IPS-18a (cell line): Measurements from ENCODE around the gene SPINT3.
"Not testable (repeated sequence)": the region's sequence is repeated elsewhere in the genome, so short reads cannot be mapped to it uniquely, and the experiment has no call there.

Experiments used
- H3K27ac ChIP-seq: one replicate; pipeline ENCODE4 v1.5.1; 2013; ENCODE audit warnings: low read length
- H3K27me3 ChIP-seq: one replicate; pipeline ENCODE4 v1.6.1; 2013; ENCODE audit warnings: mild to moderate bottlenecking, low read length; ENCODE audit not compliant: control insufficient read depth, insufficient read depth
- H3K36me3 ChIP-seq: one replicate; pipeline ENCODE4 v1.6.1; 2013; ENCODE audit warnings: low read depth, low read length; ENCODE audit not compliant: control insufficient read depth
- H3K4me1 ChIP-seq: one replicate; pipeline ENCODE4 v1.6.1; 2013; ENCODE audit warnings: low read depth, low read length; ENCODE audit not compliant: control insufficient read depth
- H3K4me3 ChIP-seq: one replicate; pipeline ENCODE4 v1.5.1; 2013; ENCODE audit warnings: low read length
- H3K9ac ChIP-seq: one replicate; pipeline ENCODE4 v1.6.1; 2013; ENCODE audit warnings: mild to moderate bottlenecking, low read length, moderate library complexity
- H3K9me3 ChIP-seq: one replicate; pipeline ENCODE4 v1.6.1; 2013; ENCODE audit warnings: low read depth, low read length; ENCODE audit not compliant: control insufficient read depth

SPINT3 gene

DNA sequence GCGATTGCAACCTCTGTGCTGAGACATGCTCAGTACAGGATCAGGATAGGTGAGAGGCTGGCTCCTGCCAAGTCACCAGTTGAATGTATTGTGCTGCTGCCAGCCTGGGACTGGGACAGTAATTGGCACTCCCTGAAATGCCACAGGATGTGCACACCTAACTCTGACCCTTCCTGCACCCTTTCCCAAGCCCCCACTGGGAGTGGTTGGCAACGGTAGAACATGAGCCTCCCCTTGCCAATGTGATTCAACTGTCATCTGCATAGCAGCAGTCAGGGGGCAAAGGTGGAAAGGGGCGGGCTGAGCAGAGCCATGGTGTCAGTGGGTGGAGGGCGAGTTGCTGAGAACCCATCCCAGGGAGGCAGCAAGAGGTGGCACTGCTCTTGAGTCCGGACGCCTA, 15.4 kb downstream of the SPINT3 start:
- Histone ChIP-seq H3K36me3 (no peaks in the 10 kb centered on the region), H3K27ac (no peak overlapping the region), H3K9ac (no peak overlapping the region), H3K4me3 (no peak overlapping the region), H3K9me3 (no peaks in the 10 kb centered on the region), H3K27me3 (no peaks in the 10 kb centered on the region), H3K4me1 (no peaks in the 10 kb centered on the region)

DNA sequence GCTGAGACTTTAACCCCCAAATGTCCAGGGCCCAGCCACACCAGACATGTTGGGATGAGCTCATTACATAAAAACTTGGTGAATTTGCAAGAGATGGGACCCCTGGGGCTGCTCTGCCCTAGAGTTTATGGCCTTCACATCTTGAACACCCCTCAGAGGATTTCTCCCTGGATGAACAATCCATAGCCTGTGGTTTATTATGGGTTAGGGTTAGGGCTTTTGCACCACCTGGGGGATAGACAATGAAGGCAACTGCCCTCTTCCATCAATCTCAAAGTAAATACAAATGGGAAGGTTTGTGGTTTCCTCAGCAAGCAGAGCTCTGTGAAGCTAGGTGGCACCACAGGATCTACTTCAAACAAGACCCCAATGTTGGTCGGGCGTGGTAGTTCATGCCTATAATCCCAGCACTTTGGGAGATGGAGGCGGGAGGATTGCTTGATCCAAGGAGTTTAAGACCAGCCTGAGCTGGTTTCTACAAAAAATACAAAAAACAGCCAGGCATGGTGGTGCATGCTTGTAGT, 17.4 kb downstream of the SPINT3 start:
- no peak overlapping the region for H3K27ac ChIP-seq
- H3K9me3 ChIP-seq = no peaks in the 10 kb centered on the region
- H3K27me3 ChIP-seq = no peaks in the 10 kb centered on the region
- no peak overlapping the region for H3K9ac ChIP-seq
- H3K36me3 ChIP-seq = no peaks in the 10 kb centered on the region
- H3K4me1 ChIP-seq = no peaks in the 10 kb centered on the region
- no peak overlapping the region for H3K4me3 ChIP-seq

DNA sequence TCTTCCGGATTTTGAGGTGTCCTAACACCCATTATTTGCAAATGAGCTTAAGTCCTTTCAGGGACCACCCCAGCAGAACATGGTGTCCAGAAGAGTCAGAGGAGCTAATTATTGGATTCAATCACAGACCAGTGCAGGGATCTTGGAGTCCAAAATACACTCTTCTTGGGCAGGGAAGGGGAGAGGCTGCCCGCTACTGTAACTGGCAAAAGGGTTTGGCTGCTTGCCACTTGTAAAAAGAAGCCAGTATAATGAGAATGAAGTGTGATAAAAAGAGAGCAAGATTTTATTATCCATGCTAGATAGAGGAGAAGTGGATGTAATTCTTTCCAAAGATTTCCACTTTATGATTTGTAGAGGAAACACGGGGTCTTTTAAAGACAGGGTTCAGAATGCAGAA, 19.3 kb downstream of the SPINT3 start:
- Histone ChIP-seq H3K36me3 (no peaks in the 10 kb centered on the region), H3K4me3 (no peak overlapping the region), H3K27ac (no peak overlapping the region), H3K9ac (no peak overlapping the region), H3K4me1 (no peaks in the 10 kb centered on the region), H3K27me3 (no peaks in the 10 kb centered on the region), H3K9me3 (no peaks in the 10 kb centered on the region)

DNA sequence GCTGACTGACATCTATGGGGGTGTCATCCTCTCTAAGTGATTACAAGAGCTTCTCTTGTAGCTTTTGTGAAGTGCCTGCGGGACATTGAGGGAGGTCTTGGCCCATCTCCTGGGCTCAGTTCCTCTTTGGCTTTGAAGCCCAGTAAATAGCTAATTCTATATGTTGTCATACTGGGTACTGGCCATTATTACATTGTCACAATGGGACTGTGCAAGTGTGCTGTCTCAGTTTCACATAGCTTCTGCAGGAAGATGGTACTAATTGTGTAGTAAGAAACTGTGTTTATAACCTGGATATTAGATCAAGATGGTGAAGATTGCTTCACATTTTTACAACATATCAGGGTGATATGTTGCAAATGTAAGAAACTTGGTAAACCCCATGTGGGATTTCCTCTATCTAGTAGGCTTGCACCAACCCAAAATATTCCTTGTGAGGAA, 19.9 kb downstream of the SPINT3 start:
- Histone ChIP-seq H3K36me3 (no peaks in the 10 kb centered on the region), H3K27ac (no peak overlapping the region), H3K9ac (no peak overlapping the region), H3K4me3 (no peak overlapping the region), H3K9me3 (no peaks in the 10 kb centered on the region), H3K27me3 (no peaks in the 10 kb centered on the region), H3K4me1 (no peaks in the 10 kb centered on the region)

DNA sequence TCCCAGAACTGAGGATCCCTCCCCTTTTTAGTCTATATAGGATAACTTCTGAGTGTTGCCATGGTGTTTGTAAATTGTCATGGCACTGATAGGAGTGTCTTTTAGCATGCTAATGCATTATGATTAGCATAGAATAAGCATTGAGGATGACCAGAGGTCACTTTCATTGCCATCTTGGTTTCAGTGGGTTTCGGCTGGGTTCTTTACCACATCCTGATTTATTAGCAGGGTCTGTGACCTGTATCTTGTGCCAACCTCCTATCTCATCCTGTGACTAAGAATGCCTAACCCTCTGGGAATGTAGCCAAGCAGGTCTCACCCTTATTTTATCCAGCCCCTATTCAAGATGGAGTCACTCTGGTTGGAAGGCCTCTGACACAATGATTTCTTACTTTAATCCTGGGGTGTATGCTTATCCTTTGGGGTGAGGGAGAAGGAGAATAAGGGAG, 26.3 kb downstream of the SPINT3 start:
- Histone ChIP-seq H3K9ac (no peak overlapping the region), H3K27ac (no peak overlapping the region), H3K4me3 (no peak overlapping the region), H3K27me3 (no peaks in the 10 kb centered on the region), H3K36me3 (no peaks in the 10 kb centered on the region), H3K4me1 (no peaks in the 10 kb centered on the region), H3K9me3 (no peaks in the 10 kb centered on the region)

DNA sequence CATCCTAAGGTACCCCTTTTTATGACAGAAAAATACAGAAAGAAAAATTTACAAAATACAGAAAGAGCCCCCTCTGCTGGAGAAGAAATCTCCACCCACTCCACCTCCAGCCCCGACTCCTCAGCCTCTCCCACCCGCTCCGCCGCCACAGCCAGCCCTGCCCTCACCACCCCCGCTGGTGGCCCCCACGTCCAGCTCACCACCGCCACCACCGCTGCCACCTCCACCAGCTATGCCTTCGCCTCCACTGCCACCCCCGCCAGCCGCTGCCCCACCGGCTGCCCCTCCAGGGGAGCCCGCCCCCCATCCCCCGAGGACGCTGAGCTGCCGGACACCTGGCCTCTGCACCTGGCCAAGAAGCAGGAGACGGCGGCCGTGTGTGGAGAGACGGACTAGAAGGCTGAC, 28.2 kb downstream of the SPINT3 start:
- Histone ChIP-seq H3K27ac (no peak overlapping the region), H3K27me3 (no peaks in the 10 kb centered on the region), H3K4me1 (no peaks in the 10 kb centered on the region), H3K9me3 (no peaks in the 10 kb centered on the region), H3K36me3 (no peaks in the 10 kb centered on the region), H3K4me3 (peak overlapping the region; percentile 21), H3K9ac (no peak overlapping the region)

DNA sequence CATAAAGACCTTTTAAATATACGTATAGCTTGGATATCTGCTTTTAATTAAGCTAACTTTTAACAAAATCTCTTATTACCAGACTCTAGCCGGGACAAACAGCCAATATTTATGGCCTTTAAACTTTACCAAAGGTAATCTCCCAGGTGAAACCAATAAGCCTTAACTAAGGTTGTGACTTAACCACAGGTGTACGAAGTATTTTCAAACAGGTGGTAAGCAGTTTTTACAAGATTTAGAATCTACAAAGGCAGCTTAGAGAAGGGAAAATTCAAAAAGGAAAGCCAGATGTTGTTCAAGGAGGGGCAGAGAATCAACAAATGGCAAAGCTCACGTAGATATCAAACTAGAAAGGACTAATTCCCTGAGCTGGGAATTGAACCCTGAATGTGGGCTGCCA, 30.0 kb downstream of the SPINT3 start:
- no peaks in the 10 kb centered on the region for H3K27me3 ChIP-seq
- no peaks in the 10 kb centered on the region for H3K4me1 ChIP-seq

DNA sequence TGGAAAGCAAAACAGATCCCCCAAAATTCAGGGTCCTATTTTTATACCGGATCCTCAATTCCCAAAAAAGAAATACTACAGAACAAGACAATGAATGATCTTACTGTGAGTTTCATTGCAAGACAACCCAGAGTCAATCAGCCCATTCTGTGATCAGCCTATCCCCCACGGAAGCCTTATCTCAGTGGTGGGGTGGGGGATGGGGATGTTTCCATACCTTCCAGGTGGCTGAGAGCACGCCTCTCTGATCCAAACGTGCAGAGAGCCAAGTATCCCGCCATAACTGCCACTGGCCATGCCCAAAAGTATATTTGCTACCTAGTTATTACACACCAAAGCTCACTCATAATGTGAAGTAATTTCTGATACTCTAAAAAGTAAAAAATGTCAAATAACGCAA, 30.7 kb downstream of the SPINT3 start:
- Histone ChIP-seq H3K4me3 (no peak overlapping the region), H3K9ac (no peak overlapping the region), H3K9me3 (no peaks in the 10 kb centered on the region), H3K36me3 (no peaks in the 10 kb centered on the region), H3K4me1 (no peaks in the 10 kb centered on the region), H3K27me3 (no peaks in the 10 kb centered on the region), H3K27ac (no peak overlapping the region)

More for the DNA sequence above, 30.0 kb downstream of the SPINT3 start:
- no peaks in the 10 kb centered on the region for H3K36me3 ChIP-seq
- H3K9ac ChIP-seq = no peak overlapping the region
- H3K9me3 ChIP-seq = no peaks in the 10 kb centered on the region
- H3K4me3 ChIP-seq = no peak overlapping the region
- H3K27ac ChIP-seq = no peak overlapping the region

DNA sequence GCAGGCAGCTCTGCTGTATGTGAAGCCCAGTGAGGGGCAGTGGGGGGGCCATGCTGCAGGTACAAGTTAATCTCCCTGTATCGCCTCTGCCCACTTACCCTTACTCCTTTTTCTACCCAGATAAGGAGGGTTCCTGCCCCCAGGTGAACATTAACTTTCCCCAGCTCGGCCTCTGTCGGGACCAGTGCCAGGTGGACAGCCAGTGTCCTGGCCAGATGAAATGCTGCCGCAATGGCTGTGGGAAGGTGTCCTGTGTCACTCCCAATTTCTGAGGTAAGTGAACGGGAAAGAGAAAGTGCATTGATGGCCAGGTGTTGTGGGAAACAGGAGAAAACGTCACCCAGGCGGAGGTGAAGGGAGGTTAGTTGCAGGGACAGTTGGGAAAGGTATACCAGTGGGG, 35.6 kb downstream of the SPINT3 start:
- Histone ChIP-seq H3K27ac (no peak overlapping the region), H3K4me3 (no peak overlapping the region), H3K4me1 (no peaks in the 10 kb centered on the region), H3K9ac (no peak overlapping the region), H3K27me3 (no peaks in the 10 kb centered on the region), H3K9me3 (no peaks in the 10 kb centered on the region), H3K36me3 (no peaks in the 10 kb centered on the region)

DNA sequence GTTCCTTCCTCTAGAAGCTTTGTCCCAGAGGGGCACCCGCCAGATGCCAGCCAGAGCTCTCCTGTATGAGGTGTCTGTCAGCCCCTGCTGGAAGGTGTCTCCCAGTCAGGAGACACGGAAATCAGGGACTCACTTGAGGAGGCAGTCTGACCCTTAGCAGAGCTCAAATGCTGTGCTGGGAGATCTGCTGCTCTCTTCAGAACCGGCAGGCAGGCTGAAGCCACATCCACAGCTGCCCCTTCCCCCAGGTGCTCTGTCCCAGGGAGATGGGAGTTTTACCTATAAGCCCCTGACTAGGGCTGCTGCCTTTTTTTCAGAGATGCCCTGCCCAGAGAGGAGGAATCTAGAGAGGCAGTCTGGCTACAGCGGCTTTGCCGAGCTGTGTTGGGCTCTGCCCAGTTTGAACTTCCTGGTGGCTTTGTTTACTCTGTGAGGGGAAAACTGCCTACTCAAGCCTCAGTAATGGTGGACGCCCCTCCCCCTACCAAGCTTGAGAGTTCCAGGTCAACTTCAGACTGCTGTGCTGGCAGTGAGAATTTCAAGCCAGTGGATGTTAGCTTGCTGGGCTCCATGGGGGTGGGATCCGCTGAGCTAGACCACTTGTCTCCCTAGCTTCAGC, 37.8 kb downstream of the SPINT3 start:
- not testable (repeated sequence) for H3K9ac ChIP-seq, H3K9me3 ChIP-seq, H3K4me1 ChIP-seq, H3K4me3 ChIP-seq, H3K27me3 ChIP-seq, H3K27ac ChIP-seq, H3K36me3 ChIP-seq

DNA sequence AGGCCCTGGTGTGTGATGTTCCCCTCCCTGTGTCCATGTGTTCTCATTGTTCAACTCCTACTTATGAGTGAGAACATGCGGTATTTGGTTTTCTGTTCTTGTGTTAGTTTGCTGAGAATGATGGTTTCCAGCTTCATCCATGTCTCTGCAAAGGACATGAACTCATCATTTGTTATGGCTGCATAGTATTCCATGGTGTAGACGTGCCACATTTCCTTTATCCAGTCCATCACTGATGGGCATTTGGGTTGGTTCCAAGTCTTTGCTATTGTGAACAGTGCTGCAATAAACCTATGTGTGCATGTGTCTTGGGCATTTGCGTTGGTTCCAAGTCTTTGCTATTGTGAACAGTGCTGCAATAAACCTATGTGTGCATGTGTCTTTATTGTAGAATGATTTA, 43.1 kb downstream of the SPINT3 start:
- not testable (repeated sequence) for H3K4me3 ChIP-seq, H3K27ac ChIP-seq, H3K36me3 ChIP-seq, H3K9me3 ChIP-seq, H3K9ac ChIP-seq, H3K4me1 ChIP-seq
- peaks cover 41% of the 10 kb centered on the region for H3K27me3 ChIP-seq

DNA sequence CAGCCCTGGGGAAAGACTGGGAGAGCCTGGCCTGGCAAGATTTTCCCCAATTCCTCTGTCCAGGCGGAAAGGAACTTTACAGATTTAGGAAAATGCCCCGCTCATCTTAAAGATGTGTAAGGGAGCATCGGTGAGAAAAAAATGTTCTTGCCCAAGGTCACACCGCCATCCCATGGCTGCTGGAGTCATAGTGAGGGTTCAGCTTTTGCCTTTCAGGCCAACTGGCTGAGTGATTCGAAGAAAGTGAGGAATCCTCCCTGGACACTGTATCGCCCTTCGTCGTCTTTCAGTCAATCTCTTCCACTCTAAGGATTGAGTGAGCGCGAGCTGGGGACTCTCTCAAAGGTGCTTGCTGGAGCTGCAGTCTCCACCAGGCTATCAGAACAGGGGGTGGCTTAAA, 44.5 kb downstream of the SPINT3 start:
- Histone ChIP-seq H3K9me3 (no peaks in the 10 kb centered on the region), H3K4me1 (peaks cover 7% of the 10 kb centered on the region), H3K27me3 (peaks cover 41% of the 10 kb centered on the region), H3K27ac (no peak overlapping the region), H3K4me3 (peak overlapping the region; percentile 71), H3K36me3 (no peaks in the 10 kb centered on the region), H3K9ac (peak overlapping the region; percentile 70)
